NCI-H2081 (cell line): ENCODE results near the gene BAIAP2L2.
"Not testable (repeated sequence)": the region's sequence is repeated elsewhere in the genome, so short reads cannot be mapped to it uniquely, and the experiment has no call there.

ENCODE experiments used
- DNase-seq, 2 experiments: peaks; one replicate each; lab custom pipeline; 2025; lab: John Stamatoyannopoulos, UW

Gene BAIAP2L2

DNA sequence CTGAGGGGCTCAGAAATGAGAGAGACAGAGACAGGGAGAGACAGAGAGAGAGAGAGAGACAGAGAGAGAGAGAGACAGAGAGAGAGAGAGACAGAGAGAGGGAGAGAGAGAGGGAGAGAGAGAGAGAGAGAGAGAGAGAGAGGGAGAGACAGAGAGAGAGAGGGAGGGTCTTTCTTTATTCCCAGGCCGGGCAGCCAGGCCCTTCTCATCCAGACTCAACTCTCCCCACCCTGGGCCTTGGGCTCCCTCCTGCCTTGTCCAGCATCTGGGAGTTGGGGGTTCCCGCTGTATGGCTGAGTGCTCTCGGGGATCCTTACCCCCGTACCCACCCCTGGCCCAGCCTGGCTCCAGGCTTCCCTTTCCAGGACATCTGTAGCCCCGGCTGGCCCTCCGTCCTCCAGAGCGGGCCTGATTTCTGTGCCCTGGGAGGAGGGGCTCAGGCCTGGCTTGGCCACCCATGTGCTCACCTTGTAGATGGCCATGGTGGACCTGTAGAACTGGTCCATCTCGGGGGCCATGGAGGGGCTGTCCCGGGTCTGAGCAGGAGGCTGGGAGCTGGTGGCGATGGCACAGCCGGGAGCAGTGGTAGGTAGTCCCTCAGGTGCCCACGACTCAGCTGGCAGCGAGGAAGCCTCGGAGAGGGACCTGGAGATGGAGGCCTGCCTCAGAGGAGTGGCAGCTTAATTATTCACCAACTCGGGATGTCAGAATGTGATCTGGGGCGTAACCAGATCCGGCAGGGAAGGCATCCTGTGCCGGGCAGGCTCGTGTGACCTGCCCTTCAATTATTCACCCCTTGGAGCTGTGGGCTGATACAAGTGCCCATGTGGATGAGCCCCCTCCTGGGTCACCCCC is at the start of gene BAIAP2L2:
BAIAP2L2 (minus strand) TSS at position 677 of the 855 bp plus-strand sequence; CDS start at position 518, 159 bp downstream.
- no peak for DNase-seq

- DNase-seq, result no peak
Measured at GRCh38 chr22:38155703-38156102, 45.2 kb upstream of the BAIAP2L2 start.

- DNase-seq, result not testable (repeated sequence)
Measured at GRCh38 chr22:38154563-38154915, 44.1 kb upstream of the BAIAP2L2 start.

GRCh38 chr22:38153821-38154562 is 43.5 kb upstream of the BAIAP2L2 start:
- DNase-seq, result no peak

DNA sequence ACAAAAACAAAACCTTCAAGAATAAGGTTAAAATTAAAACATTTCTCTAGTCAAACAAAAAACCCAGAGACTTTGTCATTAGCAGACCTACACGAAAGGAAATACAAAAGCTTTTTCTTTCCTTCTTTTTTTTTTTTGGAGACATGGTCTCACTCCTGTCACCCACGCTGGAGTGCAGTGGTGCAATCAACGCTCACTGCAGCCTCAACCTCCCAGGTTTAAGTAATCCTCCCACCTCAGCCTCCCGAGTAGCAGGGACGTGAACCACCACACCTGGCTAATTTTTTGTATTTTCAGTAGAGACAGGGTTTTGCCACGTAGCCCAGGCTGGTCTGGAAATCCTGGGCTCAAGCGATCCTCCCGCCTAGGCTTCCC is 40.6 kb upstream of the BAIAP2L2 start:
- no peak for DNase-seq

- no peak for DNase-seq
Measured at GRCh38 chr22:38148245-38148644, 37.8 kb upstream of the BAIAP2L2 start.

- not testable (repeated sequence) for DNase-seq
Measured at GRCh38 chr22:38146166-38146565, 35.7 kb upstream of the BAIAP2L2 start.

GRCh38 chr22:38144025-38144405 is 33.5 kb upstream of the BAIAP2L2 start:
- DNase-seq, result peak in 1 of 2 experiments; percentile 4

DNA sequence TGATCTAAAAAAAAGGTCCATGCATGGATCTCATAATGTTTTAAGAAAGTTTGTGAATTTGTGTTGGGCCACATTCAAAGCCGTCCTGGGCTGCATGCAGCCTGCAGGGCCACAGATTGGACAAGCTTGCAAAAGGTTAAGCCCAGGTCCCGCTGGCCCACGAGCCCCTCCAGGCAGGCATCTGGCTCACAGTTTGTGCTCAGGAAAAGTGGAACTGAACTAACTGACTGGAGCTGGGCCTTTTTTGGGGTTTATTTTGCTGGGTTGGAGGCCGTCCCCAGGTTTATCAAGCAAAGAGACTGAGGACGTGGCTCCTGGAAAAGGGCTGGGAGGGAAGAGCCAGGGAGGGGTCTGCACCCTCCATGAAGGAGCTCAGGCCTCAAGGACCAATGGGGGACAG is 32.1 kb upstream of the BAIAP2L2 start:
- no peak for DNase-seq

DNA sequence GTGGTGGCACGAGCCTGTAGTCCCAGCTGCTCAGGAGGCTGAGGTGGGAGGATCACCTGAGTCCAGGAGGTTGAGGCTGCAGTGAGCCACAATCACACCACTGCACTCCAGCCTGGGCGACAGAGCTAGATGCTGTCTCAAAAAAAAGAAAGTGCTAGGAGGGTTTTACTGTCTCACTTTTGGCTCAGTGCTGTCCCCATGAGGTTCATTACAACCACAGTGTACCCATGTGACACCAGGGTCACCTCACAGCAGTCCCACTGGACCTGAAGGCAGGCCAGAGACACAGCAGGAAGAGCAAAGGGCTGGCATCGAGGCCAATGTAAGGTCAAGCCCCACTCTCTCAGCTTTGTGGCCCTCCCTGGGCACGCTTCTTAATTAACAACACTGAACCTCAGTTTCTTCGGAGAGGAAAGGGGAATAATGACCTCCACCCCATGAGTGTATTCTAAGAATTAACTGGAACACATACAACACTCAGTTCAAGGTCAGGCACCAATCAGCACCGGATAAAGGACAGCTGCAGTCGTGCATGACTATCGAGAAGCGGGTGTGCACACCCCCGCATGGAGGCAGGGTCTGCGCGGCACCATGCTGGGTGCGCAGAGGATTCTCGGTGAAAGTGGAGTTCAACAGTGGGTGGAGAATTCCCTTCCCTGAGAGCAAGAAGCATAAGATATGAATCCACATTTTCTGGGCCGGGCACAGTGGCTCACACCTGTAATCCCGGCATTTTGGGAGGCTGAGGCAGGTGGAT is 30.9 kb upstream of the BAIAP2L2 start:
- DNase-seq, result no peak

DNA sequence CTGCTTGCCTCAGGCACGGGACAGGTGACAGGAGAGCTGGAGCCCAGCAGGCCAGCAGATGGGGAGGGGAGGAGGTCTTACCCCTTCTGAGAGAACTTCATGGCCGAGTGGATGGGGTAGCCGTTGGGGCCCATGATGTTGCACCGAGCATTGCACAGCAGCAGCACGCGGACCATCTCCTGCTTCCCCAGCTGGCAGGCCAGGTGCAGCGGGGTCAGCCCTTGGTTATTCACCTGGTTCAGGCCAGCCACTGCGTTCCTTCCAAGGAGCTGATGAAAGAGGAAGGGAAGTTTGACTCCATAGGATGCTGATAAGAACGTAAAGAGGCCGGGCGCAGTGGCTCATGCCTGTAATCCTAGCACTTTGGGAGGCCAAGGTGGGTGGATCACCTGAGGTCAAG is 29.4 kb upstream of the BAIAP2L2 start:
- no peak for DNase-seq

GRCh38 chr22:38138961-38139360 is 28.5 kb upstream of the BAIAP2L2 start:
- no peak for DNase-seq

DNA sequence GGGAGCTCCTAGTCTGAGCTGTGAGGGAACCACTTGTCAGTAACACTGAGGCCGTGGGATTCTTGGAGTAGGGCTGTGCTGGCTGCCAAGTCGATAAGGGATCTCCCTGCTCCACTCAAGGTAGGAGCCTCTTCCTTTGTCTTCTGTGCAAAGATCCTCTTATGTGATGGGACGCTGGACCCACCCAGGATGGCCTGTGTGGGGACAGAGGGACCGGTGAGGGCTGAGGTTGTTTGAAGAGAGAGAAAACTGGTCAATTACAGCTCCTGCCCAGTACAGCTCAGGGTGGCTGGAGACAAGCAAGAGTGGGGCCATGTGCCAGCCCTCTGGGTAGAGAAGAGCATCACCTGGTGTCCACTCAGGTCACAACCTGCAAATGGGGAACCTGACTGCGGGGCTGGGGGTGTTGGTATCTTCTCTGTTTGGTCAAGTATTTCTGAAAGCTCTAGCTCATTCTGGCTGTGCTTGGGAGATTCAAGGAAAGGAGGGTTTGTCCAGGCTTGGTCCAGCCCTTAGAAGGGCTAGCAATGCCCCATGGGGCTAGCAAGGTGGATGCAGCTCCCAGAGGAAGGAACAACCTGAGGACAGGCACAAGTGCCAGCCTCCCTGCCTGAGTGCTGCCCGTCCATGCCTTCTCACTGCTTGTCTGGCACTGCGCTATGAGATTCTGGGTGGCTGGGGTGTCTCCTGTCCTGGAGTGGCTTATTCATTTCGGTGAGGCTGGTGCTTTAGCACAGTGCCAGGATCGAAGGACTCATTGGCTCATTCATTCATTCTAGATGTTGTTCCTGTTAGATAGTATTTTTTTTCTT is 27.6 kb upstream of the BAIAP2L2 start:
- DNase-seq, result no peak

GRCh38 chr22:38136607-38137006 is 26.1 kb upstream of the BAIAP2L2 start:
- DNase-seq, result no peak

DNA sequence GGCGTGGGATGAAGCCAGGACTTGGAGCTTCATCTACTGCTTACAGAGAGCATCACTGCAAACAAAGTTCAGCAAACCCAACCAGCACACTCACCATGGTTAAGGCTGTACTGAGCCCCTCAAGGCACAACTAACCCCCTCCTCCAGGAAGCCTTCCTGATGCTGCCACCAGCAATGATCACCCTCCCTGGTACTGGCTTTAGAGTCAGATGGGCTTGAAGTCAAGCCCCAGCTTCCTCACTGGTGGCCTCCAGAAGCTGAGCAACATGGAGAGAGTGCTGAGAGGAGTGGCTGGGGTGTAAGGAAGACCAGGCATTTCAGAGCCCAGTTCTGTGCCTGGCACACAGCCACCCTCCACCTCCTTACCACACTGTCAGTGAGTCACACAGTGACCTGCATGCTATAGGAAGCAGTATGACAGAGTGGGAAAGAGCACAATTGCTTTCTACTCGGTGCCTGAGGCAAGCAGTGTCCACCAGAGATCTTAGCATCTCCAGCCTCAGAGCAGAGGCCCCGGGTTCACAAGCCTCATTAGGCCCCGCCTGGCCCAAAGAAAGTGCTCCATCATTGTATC is 24.7 kb upstream of the BAIAP2L2 start:
- DNase-seq, result no peak

GRCh38 chr22:38133331-38133730 is 22.8 kb upstream of the BAIAP2L2 start:
- DNase-seq, result no peak

- DNase-seq, result no peak
Measured at GRCh38 chr22:38132794-38133193, 22.3 kb upstream of the BAIAP2L2 start.

DNA sequence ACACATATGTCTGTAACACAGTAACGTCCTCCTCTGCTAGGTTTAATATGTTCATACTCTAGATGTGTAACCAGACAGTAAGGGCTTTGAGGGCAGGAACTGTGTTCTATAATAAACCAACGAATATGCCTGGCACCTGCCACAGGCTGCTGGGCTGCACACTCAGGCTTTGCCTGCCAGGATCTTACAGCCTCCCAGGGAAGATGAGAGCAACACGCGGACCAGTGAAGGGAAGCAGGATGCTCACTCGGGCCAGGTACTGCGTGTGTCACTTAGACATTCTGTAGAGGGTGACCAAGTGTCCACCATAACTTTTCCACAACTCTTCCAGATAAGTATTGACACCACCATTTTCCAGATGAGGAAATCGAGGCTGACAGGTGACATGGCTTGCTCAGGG is 21.7 kb upstream of the BAIAP2L2 start:
- no peak for DNase-seq

DNA sequence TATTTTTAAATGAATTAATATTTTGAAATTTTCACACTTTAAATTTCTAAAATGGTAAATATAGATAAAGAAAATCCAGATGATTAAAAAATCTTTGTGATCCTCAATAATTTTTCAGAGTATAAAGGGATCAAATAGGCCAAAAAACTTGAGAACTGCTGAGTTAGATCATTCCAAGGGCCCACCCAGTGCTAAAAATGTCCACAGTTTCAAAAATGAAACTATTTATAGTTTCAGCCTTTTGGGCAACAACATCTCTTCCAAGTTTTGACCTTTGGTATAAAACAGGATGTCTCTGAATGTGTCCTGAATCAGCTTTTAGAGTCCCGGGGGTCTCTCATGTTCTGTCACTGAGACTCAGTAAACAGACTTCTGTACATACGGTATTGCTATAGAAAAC is 20.9 kb upstream of the BAIAP2L2 start:
- no peak for DNase-seq

DNA sequence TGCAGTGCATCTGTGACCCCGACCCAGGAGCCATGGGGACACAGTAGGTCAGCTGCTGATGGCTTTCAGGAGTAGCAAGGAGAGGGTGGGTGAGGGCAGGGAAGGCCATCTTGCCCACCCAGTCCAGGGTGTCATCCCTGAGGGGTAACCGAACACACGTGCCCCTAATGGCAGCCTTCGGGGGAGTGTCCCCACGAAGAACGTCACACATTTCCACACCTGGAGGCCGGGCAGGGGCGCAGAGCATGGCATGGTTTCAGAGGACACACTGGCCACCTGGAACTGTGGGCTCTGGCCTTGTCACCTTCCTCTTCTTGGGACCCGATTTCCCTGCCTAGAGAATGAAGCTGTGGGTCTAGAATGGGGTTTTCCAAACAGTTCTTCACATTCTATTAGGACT is 19.4 kb upstream of the BAIAP2L2 start:
- DNase-seq, result no peak

DNA sequence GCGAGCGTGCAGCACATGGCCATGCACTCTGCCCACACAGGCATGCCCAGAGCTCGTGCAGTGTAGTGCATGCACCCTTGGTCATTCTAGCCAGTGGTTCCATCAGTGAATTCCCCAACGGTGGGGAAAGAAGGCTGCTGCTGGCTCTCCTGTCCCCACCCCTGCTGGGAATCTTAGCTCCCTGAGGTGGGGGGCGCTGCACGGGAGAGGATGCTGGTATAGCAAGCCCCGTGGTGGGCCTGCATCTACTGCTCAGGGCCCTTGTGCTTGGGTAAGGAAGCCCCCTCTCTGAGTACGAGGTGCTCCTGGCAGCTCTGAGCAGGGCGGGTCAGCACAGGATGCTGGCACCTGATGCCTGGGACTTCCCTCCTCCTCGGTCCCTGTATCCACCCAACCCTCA is 18.5 kb upstream of the BAIAP2L2 start:
- no peak for DNase-seq
